Neural cell (in vitro differentiated cells): ENCODE data around the gene TTC34.

Experiments
- CTCF ChIP-seq: fragments of 450-650 bp; IDR thresholded peaks from 2 replicates; pipeline ENCODE4 v1.5.1; 2014; ENCODE audit warnings: antibody characterized with exemption, mild to moderate bottlenecking, moderate library complexity; ENCODE audit not compliant: poor library complexity, severe bottlenecking
- EP300 ChIP-seq: fragments of 450-650 bp; conservative IDR thresholded peaks from 2 replicates; pipeline ENCODE4 v1.6.1; 2014; ENCODE audit warnings: antibody characterized with exemption, mild to moderate bottlenecking, moderate library complexity; ENCODE audit not compliant: poor library complexity, severe bottlenecking
- EZH2 ChIP-seq: fragments of 200-600, 300-800 bp; shearing (Covaris generic), sonication (generic); IDR thresholded peaks from 2 replicates; pipeline ENCODE4 v1.6.1; 2014; ENCODE audit warnings: antibody characterized with exemption, low read length, borderline replicate concordance, mild to moderate bottlenecking; ENCODE audit not compliant: insufficient read depth, poor library complexity, severe bottlenecking
- RAD21 ChIP-seq: fragments of 450-650 bp; conservative IDR thresholded peaks from 2 replicates; pipeline ENCODE4 v1.6.1; 2014; ENCODE audit warnings: antibody characterized with exemption, mild to moderate bottlenecking, moderate library complexity

- TF ChIP-seq CTCF (no peak), EP300 (no peak), EZH2 (no peak), RAD21 (no peak)
These were observed 198.5 kb downstream of the TTC34 start for GRCh38 chr1:2602866-2603520.
